OCI-LY1 (cell line): ENCODE measurements around the gene NCAPD2.

ENCODE experiments used
- H2AFZ ChIP-seq: fragments of 200-600 bp; sonication (generic), shearing (Covaris generic); 2 replicates; pipeline ENCODE4 v1.6.0; 2014; ENCODE audit warnings: antibody characterized with exemption, mild to moderate bottlenecking, low read length
- H3F3A ChIP-seq: fragments of 200-600 bp; sonication (generic), shearing (Covaris generic); 2 replicates; pipeline ENCODE4 v1.6.0; 2014; ENCODE audit warnings: mild to moderate bottlenecking, antibody characterized with exemption, low read length, moderate library complexity; ENCODE audit not compliant: insufficient read depth
- H3K27ac ChIP-seq: fragments of 200-600 bp; sonication (generic); 2 replicates; pipeline ENCODE4 v1.5.1; 2014; ENCODE audit warnings: low read length, mixed run types, mild to moderate bottlenecking, low read depth; ENCODE audit not compliant: poor library complexity, severe bottlenecking
- H3K27me3 ChIP-seq: fragments of 200-600 bp; sonication (generic); 2 replicates; pipeline ENCODE4 v1.6.0; 2014; ENCODE audit warnings: antibody characterized with exemption, mild to moderate bottlenecking, low read length, moderate library complexity; ENCODE audit not compliant: insufficient read depth
- H3K36me3 ChIP-seq: fragments of 200-600 bp; sonication (generic); 2 replicates; pipeline ENCODE4 v1.6.1; 2014; ENCODE audit warnings: mild to moderate bottlenecking, antibody characterized with exemption, low read length, moderate library complexity, mixed read lengths; ENCODE audit not compliant: insufficient read depth
- H3K4me1 ChIP-seq: fragments of 200-600 bp; sonication (generic); 2 replicates; pipeline ENCODE4 v1.5.1; 2014; ENCODE audit warnings: mild to moderate bottlenecking, low read length, moderate library complexity; ENCODE audit not compliant: insufficient read depth, severe bottlenecking
- H3K4me2 ChIP-seq: fragments of 200-600 bp; sonication (generic), shearing (Covaris generic); 2 replicates; pipeline ENCODE4 v1.6.1; 2014; ENCODE audit warnings: low read length
- H3K4me3 ChIP-seq: fragments of 200-600 bp; sonication (generic); 2 replicates; pipeline ENCODE4 v1.5.1; 2014; ENCODE audit warnings: low read length, low read depth, mild to moderate bottlenecking, mixed read lengths; ENCODE audit not compliant: poor library complexity, severe bottlenecking
- H3K79me2 ChIP-seq: fragments of 200-600 bp; shearing (Covaris generic); 2 replicates; pipeline ENCODE4 v1.6.1; 2016; ENCODE audit warnings: mixed run types, low read length, mixed read lengths; ENCODE audit not compliant: insufficient read depth
- H3K9ac ChIP-seq: fragments of 200-600 bp; sonication (generic), shearing (Covaris generic); 2 replicates; pipeline ENCODE4 v1.6.1; 2014; ENCODE audit warnings: mild to moderate bottlenecking, low read length, mixed read lengths
- H3K9me2 ChIP-seq: fragments of 200-600 bp; sonication (generic), shearing (Covaris generic); 2 replicates; pipeline ENCODE4 v1.6.1; 2014; ENCODE audit warnings: low read depth, mild to moderate bottlenecking, low read length, mixed read lengths
- H3K9me3 ChIP-seq: fragments of 200-600 bp; shearing (Covaris generic); 2 replicates; pipeline ENCODE4 v1.6.1; 2014; ENCODE audit warnings: low read length, mixed read lengths
- H4K20me1 ChIP-seq: fragments of 200-600 bp; sonication (generic), shearing (Covaris generic); 2 replicates; pipeline ENCODE4 v1.6.0; 2016; ENCODE audit warnings: mild to moderate bottlenecking, low read length; ENCODE audit not compliant: insufficient read depth
- CTCF ChIP-seq: fragments of 200-600 bp; sonication (generic), shearing (Covaris generic); IDR thresholded peaks from 2 replicates; pipeline ENCODE4 v1.5.1; 2017; ENCODE audit warnings: mild to moderate bottlenecking, antibody characterized with exemption, low read length, moderate library complexity, mixed read lengths
- EZH2 ChIP-seq: fragments of 200-600 bp; sonication (generic), shearing (Covaris generic); IDR thresholded peaks from 2 replicates; pipeline ENCODE4 v1.8.0; 2017; ENCODE audit warnings: borderline replicate concordance, mixed run types, mild to moderate bottlenecking, antibody characterized with exemption, low read length, moderate library complexity, mixed read lengths

The NCAPD2 gene

GRCh38 chr12:6532051-6532926, 38.4 kb downstream of the NCAPD2 start:
- Histone ChIP-seq H3K9ac (peak overlapping the region; percentile 92), H3K4me1 (peaks cover 40% of the 10 kb centered on the region), H3K9me2 (no peaks in the 10 kb centered on the region), H3K4me2 (peak overlapping the region; percentile 88), H3K27me3 (no peaks in the 10 kb centered on the region), H3K36me3 (peaks cover 81% of the 10 kb centered on the region), H4K20me1 (no peaks in the 10 kb centered on the region), H2AFZ (no peak overlapping the region), H3K9me3 (no peaks in the 10 kb centered on the region), H3K27ac (peak overlapping the region; percentile 85), H3F3A (no peaks in the 10 kb centered on the region; the same call in 1 of the 2 replicates), H3K79me2 (peaks cover 17% of the 10 kb centered on the region), H3K4me3 (peak overlapping the region; percentile 98)
- no peak for TF ChIP-seq CTCF
- TF ChIP-seq EZH2: no peak

- Histone ChIP-seq H3F3A (no peaks in the 10 kb centered on the region; the same call in 1 of the 2 replicates), H3K9ac (peak overlapping the region; percentile 92), H3K27me3 (no peaks in the 10 kb centered on the region), H3K9me2 (no peaks in the 10 kb centered on the region), H3K27ac (peak overlapping the region; percentile 85), H4K20me1 (no peaks in the 10 kb centered on the region), H3K4me1 (peaks cover 46% of the 10 kb centered on the region), H2AFZ (no peak overlapping the region), H3K4me2 (peak overlapping the region; percentile 88), H3K79me2 (peaks cover 17% of the 10 kb centered on the region), H3K36me3 (peaks cover 80% of the 10 kb centered on the region), H3K4me3 (peak overlapping the region; percentile 98), H3K9me3 (no peaks in the 10 kb centered on the region)
- TF ChIP-seq EZH2 (no peak), CTCF (no peak)
These were observed 39.2 kb downstream of the NCAPD2 start for GRCh38 chr12:6532927-6533652.

GRCh38 chr12:6533653-6533922, 39.7 kb downstream of the NCAPD2 start:
- peaks cover 17% of the 10 kb centered on the region for H3K79me2 ChIP-seq
- peak overlapping the region; percentile 92 for H3K9ac ChIP-seq
- peak overlapping the region; percentile 98 for H3K4me3 ChIP-seq
- peak overlapping the region; percentile 88 for H3K4me2 ChIP-seq
- H3K4me1 ChIP-seq: peaks cover 51% of the 10 kb centered on the region
- H3K27me3 ChIP-seq: no peaks in the 10 kb centered on the region
- H3K27ac ChIP-seq: peak overlapping the region; percentile 85
- TF ChIP-seq CTCF (no peak), EZH2 (no peak)
- peaks cover 80% of the 10 kb centered on the region for H3K36me3 ChIP-seq
- no peaks in the 10 kb centered on the region for H3K9me2 ChIP-seq
- no peaks in the 10 kb centered on the region for H3K9me3 ChIP-seq
- H2AFZ ChIP-seq: no peak overlapping the region
- no peaks in the 10 kb centered on the region; the same call in none of the 2 replicates for H3F3A ChIP-seq
- H4K20me1 ChIP-seq: no peaks in the 10 kb centered on the region
